ENCODE results near the gene SMYD3. TPM values are rescaled to one million over a fixed set of nuclear protein-coding genes. Genes with fewer than 3 reads are reported as not detected.
A peak's percentile ranks its signal among the peaks of the same experiment; 100 is the strongest.

The SMYD3 gene
- total and polyA plus RNA-seq, 2 donors (not counting 3 experiments of a cell fraction or from before 2014, with no cell fraction given), result 16.0 to 32.1 TPM

GRCh38 chr1:246300626-246301549 is 206.2 kb downstream of the SMYD3 start:
- H3K4me3 ChIP-seq (replicated peaks in 1 of 3; ENCODE audit: insufficient read depth in 1 of 3, low read depth in 1 of 3, low read length in 3 of 3), result no peak overlapping the region
- H4K20me1 ChIP-seq (replicated peaks; ENCODE audit: control insufficient read depth, extremely low read depth, insufficient read depth, low read length), result no peaks in the 10 kb centered on the region
- no peaks in the 10 kb centered on the region for H3K36me3 ChIP-seq (ENCODE audit: control insufficient read depth in 2 of 2, extremely low read depth in 1 of 2, insufficient read depth in 2 of 2, low read length in 2 of 2)
- no peak overlapping the region for H3K27ac ChIP-seq (ENCODE audit: insufficient read depth, low read depth, low read length)
- H2AFZ ChIP-seq (ENCODE audit: low read depth, low read length), result no peak overlapping the region
- no peaks in the 10 kb centered on the region for H3K27me3 ChIP-seq (ENCODE audit: control insufficient read depth in 2 of 2, insufficient read depth in 2 of 2, low read length in 2 of 2)
- peaks cover 31% of the 10 kb centered on the region for H3K4me1 ChIP-seq (ENCODE audit: control insufficient read depth, extremely low read depth, insufficient read depth, low read length)
- CTCF ChIA-PET, result interaction anchor here (0.8 to 1.2 kb wide), 2 partner anchors 20 to 120 kb away, joined by 3 read pairs; no protein-coding TSS in a partner anchor
- dilution Hi-C loops (cut with MboI; ENCODE audit: extremely low pct_ligation_motif_present, low sequenced_read_pairs) (no loop called here), intact Hi-C loops (cut with micrococcal nuclease) (no loop called here)
- H3K4me2 ChIP-seq (ENCODE audit: insufficient read depth, low read length), result peak overlapping the region; percentile 5
- H3K79me2 ChIP-seq (ENCODE audit: control insufficient read depth, insufficient read depth, low read length), result no peaks in the 10 kb centered on the region
- H3K9me1 ChIP-seq (replicated peaks; ENCODE audit: control insufficient read depth, extremely low read depth, insufficient read depth, low read length), result no peaks in the 10 kb centered on the region
- DNase-seq (ENCODE audit: low read depth, low spot score), result peak; percentile 48
- POLR2A ChIA-PET, result no interaction called here
- no peaks in the 10 kb centered on the region for H3K9me3 ChIP-seq (replicated peaks; ENCODE audit: control insufficient read depth, insufficient read depth, low read length)
- FAIRE-seq, result no peak
- BruUV-seq (replicated peaks), result no TSS peak
- TF ChIP-seq JUN (IDR thresholded peaks at IDR 0.05; ENCODE audit: borderline replicate concordance, insufficient read depth, insufficient read length, low read depth), result no peak
- TF ChIP-seq EZH2 (IDR thresholded peaks at IDR 0.05; ENCODE audit: borderline replicate concordance, low read depth, low read length, severe bottlenecking), result no peak
- TF ChIP-seq FOS (IDR thresholded peaks at IDR 0.05; ENCODE audit: borderline replicate concordance, insufficient read depth, low read length), result no peak
- no peak for TF ChIP-seq CTCF (IDR thresholded peaks at IDR 0.05; ENCODE audit: extremely low read depth in 1 of 2, insufficient read depth in 1 of 2, low read depth in 1 of 2, low read length in 2 of 2)
- no peak for TF ChIP-seq POLR2A (IDR thresholded peaks at IDR 0.05; ENCODE audit: low read depth, low read length)
- TF ChIP-seq GATA2 (IDR thresholded peaks at IDR 0.05; ENCODE audit: insufficient read depth, insufficient read length, low read depth, low read length), result no peak
- TF ChIP-seq POLR2AphosphoS5 (IDR thresholded peaks at IDR 0.05; ENCODE audit: insufficient read depth, low read depth, low read length), result no peak
- TF ChIP-seq MAX (IDR thresholded peaks at IDR 0.05; ENCODE audit: insufficient read depth, insufficient read length), result no peak
- TF ChIP-seq MYC (IDR thresholded peaks at IDR 0.05; ENCODE audit: low read depth, low read length), result no peak
- no peak overlapping the region for H3K9ac ChIP-seq (replicated peaks; ENCODE audit: extremely low read depth, insufficient read depth, low read length)
